ENCODE results near the gene HK1.

DNA sequence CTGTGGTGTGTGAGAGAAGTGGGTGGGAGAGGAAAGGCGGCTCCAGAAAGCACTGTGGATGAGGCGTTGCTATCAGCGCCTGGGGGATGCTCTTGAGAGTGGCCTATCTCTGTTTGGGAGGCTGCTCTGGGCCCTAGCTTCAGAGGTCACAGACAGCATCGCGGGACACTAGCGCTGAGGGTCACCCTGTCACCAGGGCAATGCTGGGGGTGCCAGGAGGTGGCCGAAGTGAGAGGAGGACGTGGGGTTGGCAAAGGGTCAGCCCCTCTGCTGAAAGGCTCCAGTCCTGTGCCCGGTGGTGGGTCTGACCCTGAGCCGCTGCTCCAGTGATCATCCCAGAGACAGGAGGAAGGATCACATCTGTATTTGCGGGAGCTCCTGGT is 141.4 kb downstream of the HK1 start:
- TF ChIP-seq, protein P1, sequence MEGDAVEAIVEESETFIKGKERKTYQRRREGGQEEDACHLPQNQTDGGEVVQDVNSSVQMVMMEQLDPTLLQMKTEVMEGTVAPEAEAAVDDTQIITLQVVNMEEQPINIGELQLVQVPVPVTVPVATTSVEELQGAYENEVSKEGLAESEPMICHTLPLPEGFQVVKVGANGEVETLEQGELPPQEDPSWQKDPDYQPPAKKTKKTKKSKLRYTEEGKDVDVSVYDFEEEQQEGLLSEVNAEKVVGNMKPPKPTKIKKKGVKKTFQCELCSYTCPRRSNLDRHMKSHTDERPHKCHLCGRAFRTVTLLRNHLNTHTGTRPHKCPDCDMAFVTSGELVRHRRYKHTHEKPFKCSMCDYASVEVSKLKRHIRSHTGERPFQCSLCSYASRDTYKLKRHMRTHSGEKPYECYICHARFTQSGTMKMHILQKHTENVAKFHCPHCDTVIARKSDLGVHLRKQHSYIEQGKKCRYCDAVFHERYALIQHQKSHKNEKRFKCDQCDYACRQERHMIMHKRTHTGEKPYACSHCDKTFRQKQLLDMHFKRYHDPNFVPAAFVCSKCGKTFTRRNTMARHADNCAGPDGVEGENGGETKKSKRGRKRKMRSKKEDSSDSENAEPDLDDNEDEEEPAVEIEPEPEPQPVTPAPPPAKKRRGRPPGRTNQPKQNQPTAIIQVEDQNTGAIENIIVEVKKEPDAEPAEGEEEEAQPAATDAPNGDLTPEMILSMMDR (conservative IDR thresholded peaks at IDR 0.05; ENCODE audit: low read length), result no peak
- TF ChIP-seq EZH2phosphoT487 (IDR thresholded peaks at IDR 0.05; ENCODE audit: borderline replicate concordance, low read depth, low read length), result no peak
